ENCODE measurements around the gene RCHY1. TPM values are rescaled to one million over a fixed set of nuclear protein-coding genes. Genes with fewer than 3 reads are reported as not detected.

The RCHY1 gene
- total RNA-seq, 1 experiment from 2014 or later = 17.1 TPM

- ATAC-seq = no peak
- Histone ChIP-seq H3K27ac (ENCODE audit: low read length) (no peak overlapping the region), H3K27me3 (ENCODE audit: control insufficient read depth, insufficient read depth, low read length) (no peaks in the 10 kb centered on the region; the same call in 1 of the 2 replicates), H3K4me1 (ENCODE audit: control insufficient read depth, insufficient read depth, low read length) (no peaks in the 10 kb centered on the region), H3K9me3 (ENCODE audit: control insufficient read depth, insufficient read depth, low read depth, low read length) (no peaks in the 10 kb centered on the region), H3K4me3 (ENCODE audit: low read depth in 2 of 2, low read length in 2 of 2) (no peak overlapping the region), H3K36me3 (ENCODE audit: control insufficient read depth, insufficient read depth, low read length) (no peaks in the 10 kb centered on the region; the same call in 1 of the 2 replicates)
- CTCF ChIA-PET = no interaction called here
- no TSS peak for BruUV-seq (replicated peaks)
- intact Hi-C loops (cut with micrococcal nuclease; ENCODE audit: unreplicated experiment) (no loop called here), in situ Hi-C loops (cut with HindIII; ENCODE audit: low pct_unique_long_range_greater_than_20kb, low sequenced_read_pairs) (no loop called here)
- peak; percentile 2 for DNase-seq (ENCODE audit: low read depth, low spot score)
- POLR2A ChIA-PET = no interaction called here
- TF ChIP-seq, protein P1, sequence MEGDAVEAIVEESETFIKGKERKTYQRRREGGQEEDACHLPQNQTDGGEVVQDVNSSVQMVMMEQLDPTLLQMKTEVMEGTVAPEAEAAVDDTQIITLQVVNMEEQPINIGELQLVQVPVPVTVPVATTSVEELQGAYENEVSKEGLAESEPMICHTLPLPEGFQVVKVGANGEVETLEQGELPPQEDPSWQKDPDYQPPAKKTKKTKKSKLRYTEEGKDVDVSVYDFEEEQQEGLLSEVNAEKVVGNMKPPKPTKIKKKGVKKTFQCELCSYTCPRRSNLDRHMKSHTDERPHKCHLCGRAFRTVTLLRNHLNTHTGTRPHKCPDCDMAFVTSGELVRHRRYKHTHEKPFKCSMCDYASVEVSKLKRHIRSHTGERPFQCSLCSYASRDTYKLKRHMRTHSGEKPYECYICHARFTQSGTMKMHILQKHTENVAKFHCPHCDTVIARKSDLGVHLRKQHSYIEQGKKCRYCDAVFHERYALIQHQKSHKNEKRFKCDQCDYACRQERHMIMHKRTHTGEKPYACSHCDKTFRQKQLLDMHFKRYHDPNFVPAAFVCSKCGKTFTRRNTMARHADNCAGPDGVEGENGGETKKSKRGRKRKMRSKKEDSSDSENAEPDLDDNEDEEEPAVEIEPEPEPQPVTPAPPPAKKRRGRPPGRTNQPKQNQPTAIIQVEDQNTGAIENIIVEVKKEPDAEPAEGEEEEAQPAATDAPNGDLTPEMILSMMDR (IDR thresholded peaks at IDR 0.05) = peak; percentile 42
- TF ChIP-seq POLR2AphosphoS5 (IDR thresholded peaks at IDR 0.05; ENCODE audit: low read depth, low read length) (no peak), TCF7L2 (IDR thresholded peaks at IDR 0.05; ENCODE audit: low read depth, low read length) (no peak), REST (IDR thresholded peaks at IDR 0.05; ENCODE audit: insufficient read depth in 1 of 2, low read depth in 2 of 2, low read length in 1 of 2) (no peak), SIN3A (IDR thresholded peaks at IDR 0.05; ENCODE audit: borderline replicate concordance, insufficient read depth, low read depth, low read length) (no peak)
Observed at GRCh38 chr4:75432683-75433082, 81.5 kb downstream of the RCHY1 start.

- DNase-seq (ENCODE audit: low read depth, low spot score) = no peak
- Histone ChIP-seq H3K4me1 (ENCODE audit: control insufficient read depth, insufficient read depth, low read length) (no peaks in the 10 kb centered on the region), H3K27me3 (ENCODE audit: control insufficient read depth, insufficient read depth, low read length) (no peaks in the 10 kb centered on the region), H3K4me3 (ENCODE audit: low read depth in 2 of 2, low read length in 2 of 2) (no peak overlapping the region), H3K9me3 (ENCODE audit: control insufficient read depth, insufficient read depth, low read depth, low read length) (no peaks in the 10 kb centered on the region), H3K27ac (ENCODE audit: low read length) (no peak overlapping the region), H3K36me3 (ENCODE audit: control insufficient read depth, insufficient read depth, low read length) (no peaks in the 10 kb centered on the region)
- in situ Hi-C loops (cut with HindIII; ENCODE audit: low pct_unique_long_range_greater_than_20kb, low sequenced_read_pairs) (no loop called here), intact Hi-C loops (cut with micrococcal nuclease; ENCODE audit: unreplicated experiment) (no loop called here)
- POLR2A ChIA-PET = no interaction called here
- BruUV-seq (replicated peaks) = no TSS peak
- no peak for ATAC-seq
- TF ChIP-seq, protein P1 (IDR thresholded peaks at IDR 0.05) = no peak
- TF ChIP-seq SIN3A (IDR thresholded peaks at IDR 0.05; ENCODE audit: borderline replicate concordance, insufficient read depth, low read depth, low read length) (no peak), TCF7L2 (IDR thresholded peaks at IDR 0.05; ENCODE audit: low read depth, low read length) (no peak), REST (IDR thresholded peaks at IDR 0.05; ENCODE audit: insufficient read depth in 1 of 2, low read depth in 2 of 2, low read length in 1 of 2) (no peak), POLR2AphosphoS5 (IDR thresholded peaks at IDR 0.05; ENCODE audit: low read depth, low read length) (no peak)
- CTCF ChIA-PET = no interaction called here
Observed at GRCh38 chr4:75429208-75429607, 85.0 kb downstream of the RCHY1 start.

Other genes with a start within 250 kb of the RCHY1 start
- gene THAP6, start 70 bp upstream of the RCHY1 start, total RNA-seq (2021; ENCODE audit: unreplicated experiment) = 13.9 TPM
- gene ODAPH, start 41.7 kb upstream of the RCHY1 start, total RNA-seq (2021; ENCODE audit: unreplicated experiment) = not detected
- gene CDKL2, start 116.1 kb upstream of the RCHY1 start, total RNA-seq (2021; ENCODE audit: unreplicated experiment) = 5.7 TPM
- 146 TPM for gene G3BP2, start 159.0 kb upstream of the RCHY1 start, total RNA-seq (2021; ENCODE audit: unreplicated experiment)
- gene USO1, start 210.2 kb upstream of the RCHY1 start, total RNA-seq (2021; ENCODE audit: unreplicated experiment) = 50.0 TPM

Measured in Panc1 (cell line).